Femur (tissue), 1 donor: ENCODE results near the gene ACTL8.
A peak's percentile ranks its signal among the peaks of the same experiment; 100 is the strongest.

Experiments
- DNase-seq: peaks from one replicate; pipeline ENCODE4 v3.0.0-alpha.2; 2017

The ACTL8 gene

GRCh38 chr1:17810668-17811067 lies 55.5 kb downstream of the ACTL8 start:
- DNase-seq, result no peak

DNA sequence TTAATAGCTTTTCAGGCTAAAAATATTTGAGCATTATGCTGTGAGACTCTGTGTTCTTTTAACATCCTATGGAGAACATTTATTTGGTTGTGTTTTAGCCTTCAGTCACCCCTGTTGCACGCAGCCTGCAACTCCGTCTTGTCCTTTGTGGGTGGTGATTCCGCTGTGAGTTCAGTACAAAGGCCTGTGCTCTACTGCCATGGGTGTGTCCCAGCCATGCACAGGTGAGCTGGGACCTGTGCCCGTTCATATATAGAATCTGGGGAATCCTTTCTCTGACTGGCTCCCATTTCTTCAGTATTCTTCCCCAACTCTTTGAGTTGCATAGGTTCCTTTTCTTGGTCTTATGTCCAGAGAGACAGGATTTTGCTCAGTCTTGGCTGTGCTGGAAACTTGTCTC lies 61.4 kb downstream of the ACTL8 start:
- DNase-seq, result no peak

DNA sequence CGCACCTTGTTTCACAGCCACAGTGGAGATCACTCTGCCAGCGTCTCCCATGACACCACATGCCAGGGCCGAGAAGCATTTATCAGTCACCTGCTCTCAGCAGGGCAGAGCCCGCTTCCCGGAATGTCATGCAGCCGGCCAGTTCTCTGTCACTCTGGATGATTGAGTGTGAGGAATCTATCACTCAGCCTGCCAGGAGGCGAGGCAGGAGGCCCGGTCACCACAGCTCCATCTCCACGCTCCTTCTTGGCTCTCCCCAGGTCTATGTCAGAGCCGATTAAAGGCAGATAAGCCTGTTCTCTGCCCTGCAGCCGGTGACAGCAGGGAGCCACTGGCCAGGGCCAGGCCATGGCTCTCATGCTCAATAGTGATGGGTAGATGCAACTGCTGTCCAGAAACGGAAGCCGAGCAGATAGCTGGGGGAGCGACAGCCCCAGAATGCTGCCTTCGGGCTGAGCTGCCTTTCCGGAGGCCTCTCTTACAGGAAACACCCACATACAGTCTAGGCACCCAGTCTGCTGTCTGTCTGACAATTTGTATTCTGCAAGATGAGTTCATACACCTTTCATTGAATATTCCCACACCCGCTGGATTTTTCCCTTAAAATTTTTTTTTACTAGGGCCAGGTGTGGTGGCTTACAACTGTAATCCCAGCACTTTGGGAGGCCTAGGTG lies 64.1 kb downstream of the ACTL8 start:
- peak; percentile 30 for DNase-seq

GRCh38 chr1:17820198-17820597 lies 65.1 kb downstream of the ACTL8 start:
- DNase-seq, result no peak

- DNase-seq, result no peak
Measured at GRCh38 chr1:17822741-17823426, 67.8 kb downstream of the ACTL8 start.

- DNase-seq, result no peak
Measured at GRCh38 chr1:17825273-17826164, 70.4 kb downstream of the ACTL8 start.

- DNase-seq, result no peak
Measured at GRCh38 chr1:17826165-17826488, 71.0 kb downstream of the ACTL8 start.

- no peak for DNase-seq
Measured at GRCh38 chr1:17828991-17829390, 73.9 kb downstream of the ACTL8 start.

GRCh38 chr1:17829579-17829978 lies 74.4 kb downstream of the ACTL8 start:
- DNase-seq, result no peak

GRCh38 chr1:17831597-17831996 lies 76.5 kb downstream of the ACTL8 start:
- DNase-seq, result peak; percentile 58

DNA sequence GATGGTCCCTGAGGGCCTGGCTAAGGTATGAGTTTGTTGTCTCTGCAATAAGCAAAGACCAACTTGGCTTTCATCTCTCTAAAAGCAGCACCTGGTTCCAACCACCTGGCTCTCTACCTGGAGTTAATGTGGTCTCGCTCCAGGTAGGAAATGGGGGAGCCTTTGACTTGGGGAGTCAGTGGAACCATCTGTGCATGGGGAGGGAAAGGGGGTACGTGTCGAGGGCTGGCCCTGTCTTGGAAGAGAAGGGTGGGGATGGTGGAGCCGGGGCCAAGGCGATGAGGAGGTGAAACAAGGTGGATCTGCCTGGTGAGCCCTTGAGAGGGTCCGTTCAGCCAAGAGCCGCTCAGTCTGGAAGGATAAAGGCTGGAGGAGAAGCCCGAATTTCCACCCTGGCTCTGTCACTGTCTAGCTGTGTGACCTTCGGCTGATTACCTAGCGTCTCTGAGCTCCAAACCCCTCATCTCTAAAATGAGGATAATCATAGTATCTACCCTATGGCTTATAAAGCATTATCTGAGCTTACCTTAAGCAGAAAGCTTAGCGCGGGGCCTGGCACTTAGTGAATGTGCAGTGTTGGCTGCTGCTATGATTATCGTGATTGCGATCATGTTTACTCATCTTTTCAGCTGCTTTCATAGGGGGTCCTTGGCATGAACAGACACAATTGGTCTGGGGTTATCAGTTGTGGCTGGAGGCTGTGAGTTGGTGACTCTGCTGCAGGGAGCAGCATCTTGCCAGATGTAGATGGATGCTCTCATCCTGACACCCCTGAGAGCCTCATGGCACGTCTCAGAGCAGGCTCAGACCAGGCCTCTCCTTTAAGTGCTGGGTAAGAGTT lies 78.7 kb downstream of the ACTL8 start:
- DNase-seq, result no peak

DNA sequence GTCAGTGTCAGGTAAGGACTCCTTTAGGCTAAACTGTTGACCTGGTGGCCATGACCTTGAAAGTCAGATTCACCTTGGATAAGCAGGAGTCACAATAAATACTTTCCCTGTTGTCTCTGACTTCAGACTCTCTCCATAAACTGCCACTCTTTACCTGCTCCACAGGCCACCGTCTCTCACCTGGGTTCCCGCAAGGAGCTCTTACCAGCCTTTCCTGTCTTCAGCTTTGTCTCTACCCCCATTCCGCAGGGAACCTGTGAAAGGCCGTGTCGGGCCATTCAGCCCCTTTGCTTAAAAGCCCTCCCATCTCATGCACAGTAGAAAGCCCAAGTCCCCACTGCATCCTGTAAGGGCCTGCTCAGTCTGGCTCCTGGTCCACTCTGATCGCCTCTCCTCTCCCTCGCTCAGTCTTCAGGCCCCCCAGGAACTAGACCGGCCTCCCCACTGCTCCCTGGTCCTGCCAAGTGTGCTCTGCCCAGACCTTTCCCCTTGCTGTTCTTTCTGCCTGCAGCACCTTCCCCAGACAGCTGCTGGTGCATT lies 79.5 kb downstream of the ACTL8 start:
- no peak for DNase-seq

DNA sequence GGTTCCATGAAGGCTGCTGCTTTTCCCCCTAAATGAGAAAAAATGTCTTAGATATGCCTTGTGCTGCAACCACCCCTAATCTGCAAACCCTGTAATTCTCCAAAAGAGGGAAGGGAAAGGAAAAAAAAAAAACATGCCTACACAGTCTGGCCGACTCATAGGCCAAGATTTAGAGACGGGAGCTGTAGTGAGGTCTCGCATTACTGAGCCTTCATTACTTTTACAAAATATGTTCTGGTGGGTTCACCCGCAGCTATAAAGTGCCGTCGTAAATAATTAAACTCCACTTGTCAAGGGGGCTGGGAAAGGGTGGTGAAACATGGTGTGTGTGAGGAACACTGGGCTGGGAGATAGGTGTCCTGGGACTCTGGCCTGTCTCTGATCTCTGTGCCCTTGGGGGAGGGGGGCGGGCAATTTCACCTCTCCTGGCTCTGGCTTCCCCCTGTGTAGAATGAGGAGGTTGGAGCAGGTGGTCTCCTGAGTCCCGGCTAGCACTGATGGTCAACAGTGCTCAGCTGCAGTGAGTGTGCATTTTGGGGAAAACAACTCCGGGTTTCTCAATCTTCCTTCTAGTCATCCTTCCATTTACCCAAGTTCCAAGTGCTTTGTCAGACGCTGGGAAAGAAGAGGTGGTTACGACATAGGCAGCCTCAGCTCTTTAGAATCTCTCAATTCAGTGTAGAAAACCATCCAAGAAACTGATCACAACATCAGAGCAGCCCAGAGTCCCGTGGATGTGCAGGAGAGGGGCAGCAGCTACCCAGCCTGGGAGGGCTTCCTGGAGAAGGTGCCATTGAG lies 82.3 kb downstream of the ACTL8 start:
- no peak for DNase-seq

GRCh38 chr1:17839641-17840196 lies 84.6 kb downstream of the ACTL8 start:
- DNase-seq, result no peak

DNA sequence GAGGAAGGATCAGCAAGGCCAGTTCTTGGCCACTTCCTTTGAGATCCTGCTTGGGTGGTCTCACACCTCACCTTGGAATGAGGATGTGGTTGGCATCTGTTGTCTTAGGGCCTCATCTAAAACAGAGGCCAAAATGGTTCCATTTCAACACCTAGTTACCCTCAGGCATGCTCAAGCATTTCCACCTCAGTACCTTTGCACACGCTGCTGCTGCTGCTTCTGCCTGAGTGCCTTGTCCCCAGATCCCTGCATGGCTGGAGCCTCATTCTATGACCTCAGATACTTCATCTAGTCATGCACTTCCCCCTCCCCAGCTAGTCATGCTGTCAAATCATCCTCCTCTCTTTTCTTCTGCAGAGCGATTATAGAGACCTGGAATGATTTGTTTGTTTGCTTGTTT lies 86.8 kb downstream of the ACTL8 start:
- no peak for DNase-seq

DNA sequence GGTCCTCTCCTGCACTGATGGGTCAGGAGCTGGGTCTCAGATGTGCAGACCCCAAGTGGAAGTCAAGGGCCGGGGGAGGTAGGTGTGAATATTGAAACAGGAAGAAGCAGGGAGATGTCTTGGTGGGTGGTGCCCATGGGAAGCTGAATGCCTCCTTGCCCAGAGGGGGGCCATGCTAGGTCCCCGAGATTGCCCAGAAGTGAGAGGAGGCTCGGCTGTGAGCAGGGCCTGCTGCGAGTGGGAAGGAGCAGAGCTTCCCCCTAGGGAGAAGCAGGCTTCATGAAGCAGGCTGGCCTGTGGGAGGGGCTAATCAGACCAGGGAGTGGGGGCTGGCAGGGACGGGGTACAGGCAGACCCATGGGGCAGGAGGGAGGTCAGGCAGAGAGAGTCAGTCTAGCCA lies 87.6 kb downstream of the ACTL8 start:
- DNase-seq, result no peak

DNA sequence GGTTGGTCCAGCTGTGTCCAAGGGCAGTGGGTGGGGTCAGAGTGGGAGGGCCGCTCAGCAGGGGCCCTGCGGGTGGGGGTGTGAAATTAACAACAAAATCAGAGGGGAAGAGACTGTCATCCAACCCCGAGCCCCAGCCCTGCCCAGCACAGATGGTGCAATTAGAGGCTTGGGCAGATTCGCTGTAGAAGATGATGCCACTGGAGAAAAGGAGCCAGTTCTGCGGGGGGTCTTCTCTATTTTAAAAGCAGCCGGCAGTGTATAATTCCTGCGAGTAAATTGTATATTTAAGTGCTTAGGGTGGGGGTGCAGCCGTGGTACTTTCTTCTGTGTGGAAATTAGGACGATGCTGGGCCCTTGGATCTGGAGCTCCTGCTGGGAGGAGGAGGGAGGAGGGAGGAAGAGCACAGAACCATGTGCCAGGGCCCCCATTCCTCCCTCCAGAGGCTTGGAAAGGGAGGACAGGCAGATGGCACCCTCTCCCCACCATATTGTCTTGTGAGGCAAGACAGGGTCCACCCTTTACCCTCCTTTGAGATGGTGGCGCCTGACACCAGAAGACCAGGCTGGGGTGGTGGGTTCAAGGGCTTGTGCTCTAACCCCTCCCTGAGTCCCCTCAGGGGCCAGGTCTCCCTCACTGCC lies 89.2 kb downstream of the ACTL8 start:
- no peak for DNase-seq

- DNase-seq, result no peak
Measured at GRCh38 chr1:17845583-17845982, 90.5 kb downstream of the ACTL8 start.

GRCh38 chr1:17846341-17846740 lies 91.2 kb downstream of the ACTL8 start:
- DNase-seq, result no peak

GRCh38 chr1:17847111-17847510 lies 92.0 kb downstream of the ACTL8 start:
- DNase-seq, result no peak

- no peak for DNase-seq
Measured at GRCh38 chr1:17849216-17849615, 94.1 kb downstream of the ACTL8 start.
